ENCODE data around the gene UBXN1. TPM values are rescaled to one million over a fixed set of nuclear protein-coding genes. Genes with fewer than 3 reads are reported as not detected.
A peak's percentile ranks its signal among the peaks of the same experiment; 100 is the strongest.

Gene UBXN1
- total RNA-seq, 1 experiment from 2014 or later = 150 TPM

- ChIA-PET POLR2A (ENCODE audit: unreplicated experiment) (no interaction called here), CTCF (no interaction called here)
- Histone ChIP-seq H3F3A (ENCODE audit: insufficient read depth, low read depth) (peaks cover 86% of the 10 kb centered on the region), H3K9me2 (ENCODE audit: insufficient read depth) (no peaks in the 10 kb centered on the region), H2AFZ (no peak overlapping the region), H3K27me3 (ENCODE audit: insufficient read depth, low read depth) (no peaks in the 10 kb centered on the region), H3K36me3 (ENCODE audit: low read depth) (peaks cover 26% of the 10 kb centered on the region; the same call in 1 of the 2 replicates), H4K20me1 (ENCODE audit: insufficient read depth) (0 out of 2 replicates have a peak, but pooled peaks cover 5% of the 10 kb centered on the region), H3K4me1 (replicated peaks; ENCODE audit: insufficient read depth) (peaks cover 46% of the 10 kb centered on the region), H3K27ac (peak overlapping the region; percentile 79), H3K4me2 (peak overlapping the region; percentile 72), H3K4me3 (peak overlapping the region; percentile 79), H3K9me3 (ENCODE audit: insufficient read depth, low read depth) (no peaks in the 10 kb centered on the region), H3K79me2 (ENCODE audit: low read depth) (peaks cover 73% of the 10 kb centered on the region)
- no TSS peak for BruUV-seq (replicated peaks)
- peak in 1 of 2 experiments; percentile 52 for DNase-seq
- intact Hi-C loops (cut with micrococcal nuclease; ENCODE audit: unreplicated experiment) = loop anchor here (5.0 to 10.0 kb wide), 2 partner anchors 54 to 92 kb away; partner anchors contain the start of genes HNRNPUL2, POLR2G and TTC9C
- TF ChIP-seq EZH2 (IDR thresholded peaks at IDR 0.05; ENCODE audit: low read depth) (no peak), CTCF (conservative IDR thresholded peaks at IDR 0.05) (no peak)
Measured at GRCh38 chr11:62673196-62673525, 5.7 kb downstream of the UBXN1 start.

- no TSS peak for BruUV-seq (replicated peaks)
- Histone ChIP-seq H3K9me2 (ENCODE audit: insufficient read depth) (no peaks in the 10 kb centered on the region), H3K79me2 (ENCODE audit: low read depth) (peaks cover 74% of the 10 kb centered on the region), H3K27ac (peak within 1 kb of the TSS; percentile 79), H4K20me1 (ENCODE audit: insufficient read depth) (peaks cover 5% of the 10 kb centered on the region; the same call in 1 of the 2 replicates), H3K4me3 (peak within 1 kb of the TSS; percentile 79), H3K27me3 (ENCODE audit: insufficient read depth, low read depth) (no peaks in the 10 kb centered on the region), H3K9me3 (ENCODE audit: insufficient read depth, low read depth) (no peaks in the 10 kb centered on the region), H3K4me2 (peak within 1 kb of the TSS; percentile 72), H3K4me1 (replicated peaks; ENCODE audit: insufficient read depth) (peaks cover 46% of the 10 kb centered on the region), H2AFZ (peak within 1 kb of the TSS; percentile 83), H3K36me3 (ENCODE audit: low read depth) (peaks cover 19% of the 10 kb centered on the region), H3F3A (ENCODE audit: insufficient read depth, low read depth) (peaks cover 86% of the 10 kb centered on the region)
- POLR2A ChIA-PET (ENCODE audit: unreplicated experiment) = interaction anchor here (0.6 to 1.7 kb wide), 11 partner anchors 52 to 179 kb away, joined by 3 to 7 read pairs (median 5); partner anchors contain the start of genes HNRNPUL2 and TUT1
- CTCF ChIA-PET = interaction anchor here (0.6 kb wide), 2 partner anchors 80 to 194 kb away, joined by 3 to 7 read pairs; partner anchors contain the start of gene TUT1
- peak; percentile 75 to 80 for DNase-seq
- TF ChIP-seq EZH2 (IDR thresholded peaks at IDR 0.05; ENCODE audit: low read depth) (no peak), CTCF (conservative IDR thresholded peaks at IDR 0.05) (no peak)
- intact Hi-C loops (cut with micrococcal nuclease; ENCODE audit: unreplicated experiment) = loop anchor here (5.0 to 10.0 kb wide), 2 partner anchors 56 to 93 kb away; partner anchors contain the start of genes HNRNPUL2, POLR2G and TTC9C
Measured at GRCh38 chr11:62671608-62672389, 7.1 kb downstream of the UBXN1 start, which contains the start of the genes LBHD1 and UQCC3. LBHD1 (minus strand) TSS chr11:62672267; CDS start chr11:62670031, 2,236 bp downstream. UQCC3 (plus strand) TSS chr11:62671673; CDS start chr11:62671746, 73 bp downstream.

GRCh38 chr11:62671236-62671607 lies 7.7 kb downstream of the UBXN1 start:
- Histone ChIP-seq H3F3A (ENCODE audit: insufficient read depth, low read depth) (peaks cover 86% of the 10 kb centered on the region), H3K79me2 (ENCODE audit: low read depth) (peaks cover 75% of the 10 kb centered on the region), H3K27ac (peak overlapping the region; percentile 79), H3K9me2 (ENCODE audit: insufficient read depth) (no peaks in the 10 kb centered on the region), H3K36me3 (ENCODE audit: low read depth) (peaks cover 19% of the 10 kb centered on the region), H2AFZ (peak overlapping the region; percentile 83), H3K4me1 (replicated peaks; ENCODE audit: insufficient read depth) (peaks cover 51% of the 10 kb centered on the region), H3K4me3 (peak overlapping the region; percentile 79), H4K20me1 (ENCODE audit: insufficient read depth) (peaks cover 5% of the 10 kb centered on the region; the same call in 1 of the 2 replicates), H3K9me3 (ENCODE audit: insufficient read depth, low read depth) (no peaks in the 10 kb centered on the region), H3K4me2 (peak overlapping the region; percentile 72), H3K27me3 (ENCODE audit: insufficient read depth, low read depth) (no peaks in the 10 kb centered on the region)
- intact Hi-C loops (cut with micrococcal nuclease; ENCODE audit: unreplicated experiment) = loop anchor here (5.0 to 10.0 kb wide), 2 partner anchors 56 to 94 kb away; partner anchors contain the start of genes HNRNPUL2, POLR2G and TTC9C
- POLR2A ChIA-PET (ENCODE audit: unreplicated experiment) = interaction anchor here (0.6 to 1.7 kb wide), 9 partner anchors 51 to 179 kb away, joined by 3 to 7 read pairs (median 5); no protein-coding TSS in a partner anchor
- CTCF ChIA-PET = no interaction called here
- TF ChIP-seq CTCF (conservative IDR thresholded peaks at IDR 0.05) (no peak), EZH2 (IDR thresholded peaks at IDR 0.05; ENCODE audit: low read depth) (no peak)
- no peak for DNase-seq
- BruUV-seq (replicated peaks) = no TSS peak
